HS-5 (cell line): Measurements from ENCODE around the gene ID1.

Source experiments
- DNase-seq: peaks from one replicate; pipeline ENCODE4 v3.0.0-alpha.2; 2012; ENCODE audit warnings: low read depth

ID1 gene, protein sequence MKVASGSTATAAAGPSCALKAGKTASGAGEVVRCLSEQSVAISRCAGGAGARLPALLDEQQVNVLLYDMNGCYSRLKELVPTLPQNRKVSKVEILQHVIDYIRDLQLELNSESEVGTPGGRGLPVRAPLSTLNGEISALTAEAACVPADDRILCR

DNA sequence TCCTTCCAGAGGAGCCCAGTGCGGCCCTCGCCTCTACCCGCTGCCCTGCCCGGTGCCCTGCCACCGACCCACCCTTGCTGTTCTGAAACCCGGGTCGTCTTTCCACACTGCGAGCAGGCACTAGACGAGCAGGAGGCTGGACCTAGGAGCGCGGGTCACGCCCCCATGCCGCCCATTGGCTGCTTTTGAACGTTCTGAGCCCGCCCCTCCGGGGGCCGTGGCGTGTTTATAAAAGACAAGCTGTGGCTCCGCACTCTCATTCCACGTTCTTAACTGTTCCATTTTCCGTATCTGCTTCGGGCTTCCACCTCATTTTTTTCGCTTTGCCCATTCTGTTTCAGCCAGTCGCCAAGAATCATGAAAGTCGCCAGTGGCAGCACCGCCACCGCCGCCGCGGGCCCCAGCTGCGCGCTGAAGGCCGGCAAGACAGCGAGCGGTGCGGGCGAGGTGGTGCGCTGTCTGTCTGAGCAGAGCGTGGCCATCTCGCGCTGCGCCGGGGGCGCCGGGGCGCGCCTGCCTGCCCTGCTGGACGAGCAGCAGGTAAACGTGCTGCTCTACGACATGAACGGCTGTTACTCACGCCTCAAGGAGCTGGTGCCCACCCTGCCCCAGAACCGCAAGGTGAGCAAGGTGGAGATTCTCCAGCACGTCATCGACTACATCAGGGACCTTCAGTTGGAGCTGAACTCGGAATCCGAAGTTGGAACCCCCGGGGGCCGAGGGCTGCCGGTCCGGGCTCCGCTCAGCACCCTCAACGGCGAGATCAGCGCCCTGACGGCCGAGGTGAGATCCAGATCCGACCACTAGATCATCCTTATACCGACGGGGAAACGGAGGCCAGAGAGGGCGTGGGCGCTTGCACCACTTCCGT is at the start of gene ID1:
ID1 (plus strand) TSS at position 259 of the 871 bp plus-strand sequence; CDS start at position 358, 99 bp downstream.
- DNase-seq: peak; percentile 84

DNA sequence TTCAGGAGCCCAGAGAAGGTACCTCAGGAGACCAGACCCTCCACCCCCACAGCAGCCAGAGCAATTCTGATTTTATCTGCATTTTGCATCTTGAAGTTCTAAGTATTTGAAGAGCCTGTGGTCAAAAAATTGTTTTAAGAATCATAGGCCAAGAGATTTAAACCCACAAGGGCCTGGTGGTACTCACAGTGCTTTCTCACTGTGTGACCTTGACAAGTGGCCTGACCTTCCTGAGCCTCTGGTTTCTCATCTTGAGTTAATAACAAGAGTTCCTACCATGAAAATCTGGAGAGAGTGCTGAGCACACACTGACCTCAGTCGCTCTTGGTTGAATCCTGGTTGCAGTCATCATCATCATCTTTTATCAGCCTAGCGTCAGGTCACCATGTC is 45.4 kb upstream of the ID1 start:
- no peak for DNase-seq

DNA sequence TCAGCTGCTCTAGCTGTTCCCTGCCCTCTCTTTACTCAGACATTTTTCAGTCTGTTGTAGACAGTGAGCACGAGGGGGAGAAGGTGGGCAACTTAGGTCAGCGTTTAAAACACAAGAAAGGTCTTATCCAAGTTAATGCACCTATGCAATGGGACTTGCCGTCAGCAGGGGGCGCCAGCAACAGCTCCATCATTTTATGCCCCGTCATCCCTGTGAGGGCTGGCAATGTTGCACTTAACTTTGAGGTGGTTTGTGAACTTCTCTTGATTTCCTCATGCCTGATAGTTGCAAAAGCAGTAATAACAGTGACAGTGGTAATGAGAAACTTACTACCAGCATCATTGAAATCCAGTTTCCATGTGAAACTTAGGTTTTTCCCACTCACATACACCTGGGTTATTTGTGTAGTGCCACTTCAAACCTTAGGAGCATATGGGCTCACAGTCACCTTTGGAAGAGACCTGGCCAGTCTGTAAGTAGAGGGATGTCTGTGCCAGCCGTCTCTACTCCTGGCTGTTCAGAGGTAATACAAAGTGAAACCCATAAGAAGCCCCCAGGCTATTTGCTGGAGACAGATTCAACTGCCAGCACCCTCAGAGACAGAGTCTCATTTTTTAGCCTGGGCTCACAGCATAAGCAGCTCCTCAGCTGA is 44.9 kb upstream of the ID1 start:
- DNase-seq: peak; percentile 58

DNA sequence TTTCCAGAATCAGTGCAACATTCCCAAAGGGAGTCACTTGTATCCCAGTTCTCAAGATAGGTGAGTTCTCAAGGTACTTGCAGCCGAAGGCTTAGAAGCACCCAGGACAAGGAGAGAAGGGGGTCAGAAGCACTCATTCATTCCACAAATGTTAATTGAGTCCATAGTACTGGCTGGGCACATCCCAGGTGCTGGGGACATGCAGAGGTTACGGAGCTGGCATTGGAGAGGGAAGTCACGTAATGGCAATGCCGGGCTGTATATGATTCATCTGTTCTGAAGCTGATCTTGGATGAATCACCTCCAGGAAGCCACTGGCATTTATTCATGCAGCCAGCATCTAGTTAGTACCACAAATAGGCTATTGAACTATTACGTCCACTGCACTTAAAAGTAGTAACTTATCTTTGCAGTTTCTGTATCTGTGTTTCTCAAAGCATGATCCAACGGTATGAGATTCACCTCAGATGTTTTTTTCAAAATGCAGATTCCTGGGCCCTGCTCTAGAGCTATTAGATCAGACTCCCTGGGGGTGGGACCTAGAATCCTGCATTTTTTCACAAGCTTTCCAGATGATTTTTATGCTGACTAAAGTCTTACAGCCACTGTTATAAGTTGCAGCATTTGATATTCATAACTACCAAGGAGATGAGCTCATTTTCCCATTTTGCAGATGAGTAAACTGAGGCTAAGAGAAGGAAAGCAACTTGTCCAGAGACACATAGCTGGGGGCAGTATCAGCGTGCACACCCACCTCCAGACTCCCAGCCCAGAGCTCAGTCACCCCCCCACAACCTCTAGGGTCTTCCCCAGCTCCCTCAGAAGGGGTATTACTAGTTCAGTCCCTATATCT is 44.1 kb upstream of the ID1 start:
- peak; percentile 99 for DNase-seq

DNA sequence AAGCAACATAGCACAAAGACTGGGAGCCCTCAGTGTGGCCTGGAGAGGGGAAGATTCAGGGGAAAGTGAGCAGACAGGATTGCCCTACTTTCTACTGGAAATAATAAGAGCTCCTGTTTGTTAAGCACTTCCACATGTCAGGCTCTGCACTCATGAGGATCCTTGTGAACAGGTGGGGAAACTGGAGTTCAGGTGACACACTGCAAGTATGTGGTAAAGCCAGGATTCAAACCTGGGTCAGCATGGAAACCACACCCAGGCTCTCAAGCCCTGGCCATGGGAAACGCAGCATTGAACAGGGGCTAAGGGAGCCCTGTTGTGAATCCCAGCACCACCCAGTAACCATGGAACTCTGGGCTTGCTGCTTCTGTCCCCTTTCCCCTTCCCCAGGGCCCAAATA is 42.8 kb upstream of the ID1 start:
- DNase-seq: no peak

DNA sequence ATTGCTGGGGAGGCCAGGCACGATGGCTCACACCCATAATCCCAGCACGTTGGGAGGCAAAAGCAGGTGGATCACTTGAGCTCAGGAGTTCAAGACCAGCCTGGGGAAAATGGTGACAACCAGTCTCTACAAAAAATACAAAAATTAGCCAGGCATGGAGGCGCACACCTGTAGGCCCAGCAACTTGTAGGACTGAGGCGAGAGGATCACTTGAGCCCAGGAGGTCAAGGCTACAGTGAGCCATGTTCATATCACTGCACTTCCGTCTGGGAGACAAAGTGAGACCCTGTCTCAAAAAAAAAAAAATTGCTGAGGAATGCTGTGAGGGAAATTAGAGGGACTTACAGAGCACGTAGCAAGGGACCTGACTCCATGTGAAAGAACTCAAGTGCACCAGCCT is 40.8 kb upstream of the ID1 start:
- DNase-seq: no peak

DNA sequence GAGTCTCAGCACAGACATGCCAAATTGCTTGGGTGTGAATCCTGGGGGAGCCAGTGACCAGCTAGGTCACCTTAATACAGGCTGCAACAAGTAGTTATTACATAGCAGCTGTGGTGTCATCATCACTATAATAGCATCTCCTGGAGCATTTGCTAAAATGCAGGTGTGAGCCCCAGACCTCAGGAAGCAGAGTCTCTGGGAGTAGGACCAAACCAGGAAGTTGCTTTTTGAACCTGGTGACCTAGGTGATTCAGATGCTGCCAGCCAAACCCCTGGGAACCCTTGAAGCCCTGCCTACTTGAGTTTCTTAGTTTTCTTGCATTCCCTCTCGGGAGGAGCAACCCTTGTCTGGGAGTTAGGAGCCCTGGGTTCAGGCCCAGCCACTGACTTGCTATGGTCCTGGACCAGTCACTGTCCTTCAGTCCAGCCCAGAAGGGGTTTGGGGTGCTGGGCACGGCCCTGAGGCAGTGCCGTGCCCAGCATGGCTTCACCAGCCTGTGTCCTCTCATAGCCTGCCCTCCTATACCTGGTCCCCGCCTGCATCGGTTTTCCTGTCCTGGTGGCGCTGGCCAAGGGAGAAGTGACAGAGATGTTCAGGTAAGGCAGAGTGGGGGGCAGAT is 39.3 kb upstream of the ID1 start:
- DNase-seq: no peak

DNA sequence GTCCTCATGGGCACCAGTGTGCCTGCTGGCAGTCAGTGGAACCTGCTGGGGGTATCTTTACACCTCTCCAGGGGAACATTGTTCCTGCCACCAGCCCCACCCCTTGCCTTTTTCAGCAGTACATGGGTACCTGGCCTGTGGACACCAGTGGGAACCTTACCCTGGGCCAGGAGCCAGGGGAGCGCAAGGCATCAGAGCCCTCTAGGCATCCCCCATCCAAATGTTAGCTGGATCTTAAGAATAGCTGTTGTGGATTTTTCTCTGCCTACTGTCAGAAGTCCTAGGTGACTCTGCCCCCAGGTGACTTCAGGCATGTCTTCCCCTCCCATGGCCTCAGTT is 38.8 kb upstream of the ID1 start:
- no peak for DNase-seq

DNA sequence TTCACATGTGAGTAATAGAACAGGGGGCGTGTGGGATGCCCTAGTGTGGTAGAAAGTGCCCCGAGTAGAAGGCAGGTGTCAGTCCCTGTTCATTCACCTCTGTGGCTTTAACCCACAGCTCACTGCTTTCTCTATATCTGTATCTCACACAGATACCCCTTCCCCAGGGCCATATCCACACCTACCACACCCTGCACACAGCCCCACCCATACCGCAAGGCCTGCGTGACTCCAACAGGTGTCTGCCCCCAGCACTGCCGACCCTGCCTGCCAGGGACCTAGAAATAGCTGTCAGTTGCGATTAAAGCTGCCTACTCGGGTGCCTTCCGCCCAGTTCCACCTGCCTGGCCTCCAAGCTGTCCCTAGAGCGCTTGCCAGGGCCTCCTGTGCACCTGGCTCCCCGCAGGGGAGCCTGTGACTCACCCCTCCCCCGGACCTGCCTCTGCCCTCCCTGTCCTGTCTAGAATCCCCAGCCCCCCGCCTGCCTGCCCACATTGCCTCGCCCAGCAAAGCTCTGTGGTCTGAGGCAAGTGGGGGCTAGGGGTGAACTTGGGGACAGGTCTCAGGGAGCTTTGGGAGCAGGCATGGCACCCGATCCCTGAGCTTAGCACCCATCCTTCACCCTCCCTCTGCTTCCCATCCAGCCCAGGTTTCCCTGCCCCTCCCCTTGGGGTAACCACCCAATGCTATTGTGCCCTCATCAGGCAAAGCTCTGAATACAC is 38.3 kb upstream of the ID1 start:
- DNase-seq: no peak

DNA sequence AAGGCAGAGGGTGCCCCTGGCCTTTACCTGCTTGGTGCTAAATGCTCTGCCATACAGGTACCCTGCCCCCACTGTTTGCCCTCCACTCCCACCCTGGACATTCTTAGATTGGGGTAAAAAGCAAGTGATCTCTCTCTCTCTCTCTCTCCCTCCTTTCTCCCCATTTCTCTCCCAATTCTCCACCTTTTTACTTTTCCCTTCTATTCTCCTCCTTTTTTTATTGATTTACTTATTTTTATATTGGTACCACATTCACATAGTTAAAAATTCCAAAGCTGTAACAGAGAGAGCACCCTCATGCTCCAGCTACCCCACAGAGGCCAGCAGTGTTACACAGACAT is 37.7 kb upstream of the ID1 start:
- DNase-seq: no peak

DNA sequence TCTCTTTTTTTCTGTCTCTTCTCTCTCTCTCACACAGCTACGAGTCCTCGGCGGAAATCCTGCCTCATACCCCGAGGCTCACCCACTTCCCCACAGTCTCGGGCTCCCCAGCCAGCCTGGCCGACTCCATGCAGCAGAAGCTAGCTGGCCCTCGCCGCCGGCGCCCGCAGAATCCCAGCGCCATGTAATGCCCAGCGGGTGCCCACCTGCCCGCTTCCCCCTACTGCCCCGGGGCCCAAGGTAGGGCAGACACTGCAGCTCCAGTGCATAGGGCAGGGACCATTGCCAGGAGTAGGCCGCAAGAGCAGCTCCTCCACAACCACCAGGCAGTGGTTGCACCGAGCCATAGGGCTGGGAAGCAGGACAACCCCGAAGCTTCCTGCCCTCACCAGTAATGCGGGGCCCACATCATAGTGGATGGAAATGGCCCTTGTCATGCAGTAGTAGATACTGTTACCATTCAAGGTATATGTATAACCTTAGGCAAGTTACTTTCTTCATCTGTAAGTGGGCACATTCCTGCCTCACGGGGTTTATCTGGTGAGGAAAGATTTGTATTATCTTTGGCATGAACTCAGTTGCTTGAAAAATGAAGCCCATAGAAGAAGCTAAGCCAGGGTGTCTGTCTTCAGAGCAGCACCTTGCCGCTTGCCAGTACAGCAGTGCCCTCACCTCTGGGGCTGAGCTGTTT is 36.9 kb upstream of the ID1 start:
- DNase-seq: no peak

DNA sequence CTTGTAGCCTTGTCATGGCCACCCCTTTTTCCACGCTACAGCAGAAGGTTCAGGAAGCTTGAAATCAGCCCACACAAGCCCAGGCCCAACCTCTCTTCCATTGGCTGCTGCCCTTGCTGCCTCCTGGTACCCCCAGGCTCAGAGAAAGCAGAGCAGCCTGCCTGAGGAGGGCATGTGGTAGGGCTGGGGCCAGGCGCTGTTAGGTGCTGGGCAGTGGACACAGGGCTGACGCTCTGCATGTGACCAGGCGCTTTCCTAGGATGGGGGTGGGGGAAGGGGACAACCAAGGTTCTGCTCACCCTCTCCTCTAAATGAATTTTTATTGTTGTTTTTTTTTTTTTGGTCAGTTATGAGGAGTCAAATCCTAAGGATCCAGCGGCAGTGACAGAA is 36.3 kb upstream of the ID1 start:
- DNase-seq: no peak

DNA sequence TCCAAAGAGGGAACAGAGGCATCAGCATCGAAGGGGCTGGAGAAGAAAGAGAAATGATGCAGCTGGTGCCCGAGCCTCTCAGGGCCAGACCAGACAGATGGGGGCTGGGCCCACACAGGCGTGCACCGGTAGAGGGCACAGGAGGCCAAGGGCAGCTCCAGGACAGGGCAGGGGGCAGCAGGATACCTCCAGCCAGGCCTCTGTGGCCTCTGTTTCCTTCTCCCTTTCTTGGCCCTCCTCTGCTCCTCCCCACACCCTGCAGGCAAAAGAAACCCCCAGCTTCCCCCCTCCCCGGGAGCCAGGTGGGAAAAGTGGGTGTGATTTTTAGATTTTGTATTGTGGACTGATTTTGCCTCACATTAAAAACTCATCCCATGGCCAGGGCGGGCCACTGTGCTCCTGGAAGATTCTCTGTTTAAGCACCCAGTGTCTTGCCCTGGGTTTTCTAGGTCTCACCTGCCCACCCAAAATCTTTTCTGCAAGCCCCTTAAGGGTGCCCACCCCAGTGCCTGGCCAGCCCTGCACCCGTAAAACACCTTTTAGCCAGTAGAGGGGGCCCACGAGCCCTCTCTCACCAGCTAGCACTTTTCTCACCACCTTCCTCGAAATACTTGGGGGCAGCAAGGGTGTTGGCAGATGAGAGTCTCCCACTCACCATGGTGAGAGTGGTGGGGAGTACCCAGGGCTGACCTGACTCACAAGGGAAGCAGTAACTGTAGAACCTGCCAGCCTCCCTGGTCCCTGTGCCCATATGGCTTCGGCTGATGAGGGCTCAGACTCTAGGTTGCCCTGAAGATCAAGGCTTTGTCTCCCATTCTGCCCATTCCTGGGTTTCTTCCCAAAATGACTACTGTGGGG is 35.7 kb upstream of the ID1 start:
- no peak for DNase-seq

DNA sequence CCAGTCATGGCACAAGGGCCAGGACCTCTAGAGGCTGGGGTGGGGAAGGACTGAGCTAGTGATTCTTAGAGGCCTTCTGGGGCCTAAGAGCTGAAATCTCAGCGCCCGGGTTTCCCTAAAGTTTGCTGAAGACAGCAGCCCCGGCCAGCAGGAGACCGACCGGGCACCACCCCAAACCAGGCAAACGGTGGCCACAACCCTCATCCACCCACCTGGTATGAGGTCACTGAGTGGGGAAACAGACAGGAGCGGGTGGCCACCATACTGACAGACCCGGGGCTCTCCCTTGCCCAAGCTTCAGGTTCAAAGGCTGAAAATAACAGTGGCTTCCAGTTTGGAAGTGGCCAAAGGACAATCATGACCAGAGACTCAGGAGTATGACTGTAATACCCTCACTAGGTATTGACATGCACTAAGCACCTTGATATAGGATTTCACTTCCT is 35.0 kb upstream of the ID1 start:
- DNase-seq: no peak

DNA sequence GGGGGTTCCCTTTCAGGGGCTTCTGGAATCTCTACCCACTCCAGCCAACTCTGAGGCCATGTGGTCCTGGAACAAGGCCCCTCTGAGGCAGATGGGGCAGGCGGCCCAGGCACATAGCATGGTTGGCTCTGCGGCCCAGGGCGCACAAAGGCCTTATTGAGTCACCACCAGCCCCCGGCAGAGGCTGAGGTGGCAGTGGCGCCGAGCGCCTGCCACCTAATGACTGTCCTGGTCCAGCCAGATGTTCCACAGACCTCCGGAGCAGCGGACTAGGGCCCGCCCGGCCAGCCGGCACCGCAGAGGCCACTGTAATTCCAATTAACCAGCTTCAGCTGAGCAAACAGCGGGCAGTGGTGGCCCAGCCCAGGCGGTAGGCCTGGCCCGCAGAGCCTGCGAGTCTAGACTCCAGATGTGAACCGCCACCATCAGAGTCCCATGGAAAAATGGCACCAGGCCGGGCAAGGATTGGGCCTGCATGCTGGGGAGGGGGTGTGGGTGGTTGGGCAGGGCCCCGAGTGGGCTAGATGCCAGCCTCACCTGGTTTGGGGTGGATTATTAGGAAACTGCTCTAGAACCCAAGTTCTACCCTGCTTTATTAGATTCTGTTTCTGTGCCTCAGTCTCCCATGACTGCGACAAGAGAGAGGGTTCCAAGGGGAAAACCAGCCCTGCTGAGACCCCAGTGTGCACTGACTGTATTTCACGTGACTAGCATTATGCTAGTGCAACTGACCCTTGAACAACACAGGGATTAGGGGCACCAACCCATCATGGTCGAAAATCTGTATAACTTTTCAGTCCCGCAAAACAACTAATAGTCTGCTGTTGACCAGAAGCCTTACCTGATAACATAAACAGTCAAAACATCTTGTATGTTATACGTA is 34.1 kb upstream of the ID1 start:
- DNase-seq: no peak

DNA sequence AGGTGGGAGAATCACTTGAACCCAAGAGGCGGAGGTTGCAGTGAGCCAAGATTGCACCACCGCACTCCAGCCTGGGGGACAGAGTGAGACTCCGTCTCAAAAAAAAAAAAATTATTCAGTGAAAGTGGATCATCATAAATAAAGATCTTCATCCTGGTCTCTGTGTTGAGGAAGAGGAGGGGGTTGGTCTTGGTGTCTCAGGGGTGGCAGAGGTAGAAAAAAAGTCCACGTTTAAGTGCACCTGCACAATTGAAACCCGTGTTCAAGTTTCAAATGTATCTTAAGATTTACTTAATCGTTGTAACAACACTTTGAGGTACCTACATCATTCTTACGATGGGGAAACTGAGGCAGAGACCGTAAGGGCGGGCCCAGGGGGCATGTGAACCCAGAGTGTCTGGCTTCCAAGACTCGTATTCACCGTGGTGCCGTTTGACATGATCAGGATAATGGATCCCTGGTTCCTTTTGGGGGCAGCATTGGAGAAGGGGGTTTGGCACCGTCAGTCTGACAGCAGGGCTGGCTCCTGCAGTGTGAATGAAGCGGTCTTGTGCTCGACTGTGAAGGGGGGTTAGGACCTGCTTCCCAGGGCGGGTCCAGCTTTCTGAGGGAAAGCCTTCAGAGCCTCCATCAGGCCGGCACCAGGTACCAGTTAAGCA is 32.9 kb upstream of the ID1 start:
- DNase-seq: no peak

DNA sequence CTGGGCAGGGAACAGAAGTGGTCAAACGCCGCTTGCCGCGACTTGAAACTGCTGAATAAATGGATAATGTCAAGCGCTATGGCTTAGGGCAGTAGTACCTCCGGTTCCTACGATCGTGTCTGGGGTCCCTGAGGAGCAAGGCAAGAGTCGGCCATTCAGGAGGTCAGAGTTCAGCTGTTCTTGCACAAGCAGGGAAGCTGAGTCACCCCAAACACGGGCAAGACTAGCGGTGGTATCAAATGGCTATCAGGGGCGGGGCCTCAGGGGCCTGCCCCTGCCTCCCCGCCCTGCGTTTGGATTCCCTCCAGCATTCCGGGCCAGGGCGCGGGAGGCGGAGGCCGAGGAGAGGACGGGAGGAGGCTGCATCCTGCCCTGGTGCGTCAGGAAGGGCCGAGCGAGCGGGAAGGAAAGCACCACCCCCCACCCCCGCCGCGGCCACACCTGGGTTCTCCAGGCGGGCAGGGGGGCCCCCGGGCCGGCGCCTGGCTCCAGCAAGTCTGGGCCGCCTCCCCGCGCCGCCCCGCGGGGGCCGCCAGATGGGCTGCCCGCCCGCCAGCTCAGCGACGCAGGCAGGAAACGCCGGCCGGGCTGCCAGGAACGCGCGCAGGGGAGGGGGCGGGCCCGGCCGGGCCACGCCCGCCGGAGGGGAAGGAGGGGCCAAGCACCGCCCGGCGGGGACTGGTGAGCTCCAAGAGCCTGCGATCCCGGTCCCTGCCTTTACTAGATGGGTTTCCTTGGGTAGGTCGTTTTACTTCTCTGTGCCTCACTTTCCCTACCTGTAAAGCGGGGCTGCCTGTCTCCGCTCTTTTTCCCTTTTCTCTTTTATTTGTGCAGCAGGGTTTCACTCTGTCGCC is 32.2 kb upstream of the ID1 start:
- peak; percentile 99 for DNase-seq
